Measurements from ENCODE around the gene CPNE1.
"Not testable (repeated sequence)": the region's sequence is repeated elsewhere in the genome, so short reads cannot be mapped to it uniquely, and the experiment has no call there.

The CPNE1 gene

DNA sequence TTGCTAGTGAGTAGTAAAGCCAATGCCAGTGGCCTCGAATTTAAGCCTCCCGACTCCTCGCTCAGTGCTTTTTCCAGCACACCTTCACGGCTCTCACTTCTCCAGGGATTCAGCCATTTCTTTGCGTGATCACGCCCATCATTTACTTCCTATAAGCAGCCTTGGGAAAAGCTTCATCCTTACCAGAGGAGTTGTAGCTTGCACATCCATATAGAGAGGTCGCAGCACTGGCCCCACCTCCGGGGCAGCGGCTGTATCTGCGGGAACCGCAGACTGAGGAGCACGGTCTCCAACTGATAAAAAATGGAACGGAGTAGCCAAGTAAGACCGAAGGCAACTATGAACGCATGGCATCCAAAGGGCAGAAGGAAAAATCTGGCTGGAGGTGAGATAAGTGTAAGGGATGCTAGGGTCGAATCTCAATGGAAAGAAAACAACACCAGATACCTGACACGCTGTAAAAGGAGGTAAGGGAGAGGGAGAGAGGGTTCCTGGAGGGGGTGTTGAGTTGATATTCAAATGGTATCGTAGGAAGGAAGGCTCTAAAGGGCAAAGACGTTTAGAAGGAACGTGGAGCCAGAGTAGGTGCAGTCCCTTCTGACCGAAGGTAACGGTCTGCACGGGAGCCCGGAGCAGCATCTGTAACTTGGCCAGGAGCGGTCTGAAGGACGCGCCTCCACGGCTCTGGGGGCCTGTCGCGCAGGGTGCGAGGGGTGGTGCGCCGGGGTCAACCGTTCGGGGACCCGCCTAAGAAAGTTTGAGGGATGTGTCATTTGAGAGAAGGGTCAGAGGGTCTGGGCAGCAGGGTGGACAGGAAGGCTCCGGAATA lies 33.8 kb upstream of the CPNE1 start:
- no peak for DNase-seq (ENCODE audit: low read depth)

GRCh38 chr20:35697696-35698297 lies 33.1 kb upstream of the CPNE1 start:
- DNase-seq (ENCODE audit: low read depth), result no peak

GRCh38 chr20:35695978-35696377 lies 31.3 kb upstream of the CPNE1 start:
- no peak for DNase-seq (ENCODE audit: low read depth)

GRCh38 chr20:35695245-35695749 lies 30.6 kb upstream of the CPNE1 start:
- no peak for DNase-seq (ENCODE audit: low read depth)

DNA sequence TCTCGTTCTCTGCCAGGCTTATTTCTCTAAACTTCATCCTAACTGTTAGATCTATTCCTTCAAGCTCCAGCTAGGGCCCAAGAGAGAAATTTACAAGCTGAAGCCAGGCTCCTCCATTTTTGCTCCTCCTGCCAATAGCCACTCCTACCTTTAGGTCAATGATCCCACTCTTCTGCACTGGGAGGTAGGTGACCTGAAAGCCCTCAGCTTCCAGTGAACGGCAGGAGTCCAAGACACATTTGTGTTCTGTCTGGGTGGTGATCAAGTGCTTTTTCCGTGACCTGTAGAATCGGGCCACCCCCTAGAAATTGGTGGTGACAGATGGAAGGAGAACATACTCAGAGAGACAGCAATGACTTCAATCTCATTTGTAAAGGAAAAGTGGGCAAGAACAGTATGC lies 25.6 kb upstream of the CPNE1 start:
- no peak for DNase-seq (ENCODE audit: low read depth)

- not testable (repeated sequence) for DNase-seq (ENCODE audit: low read depth)
Measured at GRCh38 chr20:35686872-35687271, 22.2 kb upstream of the CPNE1 start.

DNA sequence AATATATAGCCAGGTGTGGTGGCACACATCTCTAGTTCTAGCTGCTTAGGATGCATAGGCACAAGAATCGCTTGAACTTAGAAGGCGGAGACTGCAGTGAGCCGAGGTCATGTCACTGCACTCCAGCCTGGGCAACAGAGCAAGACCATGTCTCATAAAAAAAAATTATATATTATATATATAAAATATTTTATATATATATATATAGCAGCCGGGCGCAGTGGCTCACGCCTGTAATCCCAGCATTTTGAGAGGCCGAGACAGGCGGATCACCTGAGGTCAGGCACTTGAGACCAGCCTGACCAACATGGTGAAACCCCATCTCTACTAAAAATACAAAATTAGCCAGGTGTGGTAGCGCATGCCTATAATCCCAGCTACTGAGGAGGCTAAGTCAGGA lies 20.7 kb upstream of the CPNE1 start:
- not testable (repeated sequence) for DNase-seq (ENCODE audit: low read depth)

DNA sequence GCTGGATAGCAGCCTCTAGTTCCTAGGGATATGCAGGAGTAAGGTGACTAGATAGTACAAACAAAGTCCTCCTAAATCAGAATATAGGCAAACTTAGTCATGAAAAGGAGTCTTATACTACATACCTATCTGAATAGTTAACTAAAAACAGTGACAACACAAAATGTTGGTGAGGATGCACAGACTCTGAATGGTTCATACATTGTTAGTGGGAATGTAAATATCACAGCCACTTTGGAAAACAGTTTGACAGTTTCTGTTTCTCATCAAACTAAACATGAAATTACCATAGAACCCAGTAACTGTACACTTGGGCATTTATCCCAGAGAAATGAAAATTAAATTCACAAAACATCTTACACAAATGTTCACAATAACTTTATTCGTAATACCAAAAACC lies 17.3 kb upstream of the CPNE1 start:
- no peak for DNase-seq (ENCODE audit: low read depth)

GRCh38 chr20:35680452-35681183 lies 15.9 kb upstream of the CPNE1 start:
- DNase-seq (ENCODE audit: low read depth), result no peak

- DNase-seq (ENCODE audit: low read depth), result no peak
Measured at GRCh38 chr20:35674921-35675320, 10.2 kb upstream of the CPNE1 start.

DNA sequence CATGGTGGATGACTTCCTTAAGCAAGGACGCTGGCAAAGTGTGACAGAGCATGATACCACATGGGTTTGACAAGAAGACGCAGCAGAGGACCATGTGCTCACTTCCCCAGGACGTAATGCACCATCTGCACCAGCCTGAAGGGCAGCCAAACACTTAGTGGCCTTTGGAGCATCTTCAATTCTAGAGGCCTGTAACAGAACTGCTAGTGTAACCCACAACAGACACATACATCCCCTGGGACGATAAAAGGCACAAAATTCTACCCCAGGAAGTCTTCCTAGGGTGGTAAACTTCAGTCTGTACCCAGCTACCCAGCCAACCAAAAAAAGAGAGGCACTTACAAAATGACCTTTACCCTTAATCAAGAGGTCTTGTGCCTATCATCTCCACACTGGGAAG lies 9.2 kb upstream of the CPNE1 start:
- no peak for DNase-seq (ENCODE audit: low read depth)

- no peak for DNase-seq (ENCODE audit: low read depth)
Measured at GRCh38 chr20:35669681-35670080, 5.0 kb upstream of the CPNE1 start.

- DNase-seq (ENCODE audit: low read depth), result no peak
Measured at GRCh38 chr20:35669221-35669620, 4.5 kb upstream of the CPNE1 start.

- DNase-seq (ENCODE audit: low read depth), result no peak
Measured at GRCh38 chr20:35665949-35666288, 1.2 kb upstream of the CPNE1 start.

DNA sequence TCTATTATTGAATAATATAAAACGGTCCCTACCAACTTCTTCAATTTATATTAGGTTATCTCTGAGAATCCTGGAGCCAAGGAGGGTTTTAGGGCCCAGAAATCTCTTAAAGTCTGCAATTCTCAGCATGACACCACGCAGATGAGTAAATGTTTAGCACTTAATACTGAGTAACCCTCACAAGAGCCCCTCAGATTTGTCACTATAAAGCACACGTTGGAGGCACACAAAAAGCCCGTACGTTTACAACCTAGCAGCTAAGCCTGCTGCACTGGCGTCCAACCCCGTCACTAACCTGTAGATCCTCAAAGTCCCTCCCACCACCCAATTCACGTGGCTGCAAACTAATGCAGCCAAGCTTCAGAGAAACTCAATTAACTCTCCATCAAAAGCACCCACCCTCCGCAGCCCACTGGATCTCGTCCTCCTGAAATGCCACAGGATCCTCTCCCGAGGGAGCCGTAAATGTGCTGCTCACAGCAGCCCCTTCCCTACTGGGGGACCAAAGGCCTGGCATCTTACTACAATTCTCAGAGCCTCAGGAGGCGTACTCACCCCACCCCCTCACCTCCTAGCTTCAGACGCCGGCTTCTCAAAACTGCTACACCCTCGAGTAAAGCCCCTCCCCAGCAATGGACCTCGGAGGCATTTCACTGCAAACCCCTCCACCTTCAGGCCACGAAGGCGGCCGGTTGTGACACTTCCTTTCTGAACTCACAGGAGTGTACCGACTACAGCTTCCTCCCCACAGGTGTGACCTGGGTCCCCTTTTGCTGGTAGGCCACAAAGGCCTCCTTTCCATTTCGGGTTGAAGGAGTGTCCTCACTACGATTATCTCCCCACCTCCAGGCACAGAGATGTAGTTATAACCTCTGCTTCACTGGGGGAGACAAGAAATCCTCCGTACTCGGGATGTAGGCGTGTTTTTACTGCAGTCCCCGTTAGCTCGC lies 909 bp downstream of the CPNE1 start:
- peak; percentile 37 for DNase-seq (ENCODE audit: low read depth)

GRCh38 chr20:35662551-35662950 lies 2.1 kb downstream of the CPNE1 start:
- no peak for DNase-seq (ENCODE audit: low read depth)

- DNase-seq (ENCODE audit: low read depth), result no peak
Measured at GRCh38 chr20:35661908-35662307, 2.8 kb downstream of the CPNE1 start.

DNA sequence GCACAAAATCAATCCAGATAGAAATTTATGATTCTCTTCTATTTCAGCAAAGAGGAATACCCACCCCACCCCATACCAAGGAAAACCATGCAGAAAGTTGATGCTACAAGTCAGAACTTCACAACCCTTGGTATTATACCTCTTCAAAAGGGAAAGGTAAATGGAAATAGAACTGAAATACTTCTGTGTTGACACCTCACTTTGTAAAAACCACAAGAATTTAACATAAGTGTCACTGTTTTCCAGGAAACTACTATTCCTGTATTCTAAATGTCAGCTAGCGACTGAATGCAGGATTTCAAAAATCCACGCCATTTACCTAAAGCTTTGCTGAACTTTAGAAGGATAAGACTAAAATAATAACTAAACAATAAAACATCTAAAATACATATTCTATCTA lies 3.6 kb downstream of the CPNE1 start:
- peak; percentile 24 for DNase-seq (ENCODE audit: low read depth)

- DNase-seq (ENCODE audit: low read depth), result no peak
Measured at GRCh38 chr20:35660122-35660937, 4.4 kb downstream of the CPNE1 start.

DNA sequence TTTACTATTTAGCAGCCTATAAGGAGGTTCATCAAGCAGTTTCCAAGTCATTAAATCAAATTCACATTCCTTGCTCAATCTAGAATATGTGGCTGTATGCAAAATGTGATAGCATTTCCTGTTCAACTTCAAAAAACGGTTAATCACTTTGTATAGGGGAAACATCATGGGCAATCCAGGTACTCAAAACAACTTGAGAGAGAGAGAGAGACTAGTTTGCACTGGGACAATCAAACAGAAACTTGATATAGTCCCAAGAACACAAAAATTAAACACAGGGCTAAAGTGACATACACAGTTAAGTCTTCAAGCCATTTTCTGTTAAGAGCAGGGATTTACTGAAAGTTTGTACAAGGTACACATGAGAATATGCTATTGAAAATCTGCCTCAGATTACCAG lies 7.4 kb downstream of the CPNE1 start:
- no peak for DNase-seq (ENCODE audit: low read depth)

DNA sequence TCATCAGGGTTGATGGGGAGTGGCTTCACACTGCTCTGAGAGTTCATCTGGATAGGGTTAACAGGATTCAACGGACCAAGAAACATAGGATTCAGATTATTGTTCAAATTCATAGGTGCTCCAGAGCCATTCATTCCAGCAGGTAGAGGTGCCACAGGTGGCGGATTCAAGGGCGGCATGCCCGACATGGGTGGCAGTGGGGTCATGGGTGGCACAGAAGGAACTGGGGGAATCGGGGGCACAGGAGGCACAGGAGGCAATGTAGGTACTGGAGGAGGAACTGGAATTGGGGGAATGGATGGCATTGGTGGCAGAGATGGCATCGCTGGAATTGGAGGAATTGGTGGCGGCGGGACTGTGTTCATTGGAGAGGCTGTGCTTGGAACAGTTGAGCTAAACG lies 10.3 kb downstream of the CPNE1 start:
- no peak for DNase-seq (ENCODE audit: low read depth)

Measured in iris pigment epithelial cell (primary cell).